Ishikawa (cell line): ENCODE measurements around the gene CUL4A.

Source experiments
- CEBPB ChIP-seq: IDR thresholded peaks from 2 replicates; pipeline ENCODE4 v1.6.1; 2012
- CREB1 ChIP-seq: IDR thresholded peaks from 2 replicates; pipeline ENCODE4 v1.6.1; 2012; ENCODE audit warnings: low read depth
- EGR1 ChIP-seq: IDR thresholded peaks from 2 replicates; pipeline ENCODE4 v1.6.1; 2012
- EP300 ChIP-seq: IDR thresholded peaks from 2 replicates; pipeline ENCODE4 v1.6.1; 2012; ENCODE audit warnings: borderline replicate concordance
- FOXM1 ChIP-seq: IDR thresholded peaks from 2 replicates; pipeline ENCODE4 v1.6.1; 2012; ENCODE audit warnings: low read depth, borderline replicate concordance
- NFIC ChIP-seq: IDR thresholded peaks from 2 replicates; pipeline ENCODE4 v1.6.1; 2012
- RAD21 ChIP-seq: IDR thresholded peaks from 2 replicates; pipeline ENCODE4 v1.6.1; 2012; ENCODE audit warnings: low read depth
- TAF1 ChIP-seq: IDR thresholded peaks from 2 replicates; pipeline ENCODE4 v1.6.1; 2012; ENCODE audit warnings: low read depth, mild to moderate bottlenecking
- TCF12 ChIP-seq: IDR thresholded peaks from 2 replicates; pipeline ENCODE4 v1.6.1; 2012; ENCODE audit warnings: low read depth
- TEAD4 ChIP-seq: IDR thresholded peaks from 2 replicates; pipeline ENCODE4 v1.6.1; 2012
- YY1 ChIP-seq: IDR thresholded peaks from 2 replicates; pipeline ENCODE4 v1.6.1; 2012; ENCODE audit warnings: low read depth
- ZBTB7A ChIP-seq: IDR thresholded peaks from 2 replicates; pipeline ENCODE4 v1.6.1; 2012; ENCODE audit warnings: low read depth
- TF ChIP-seq, protein P1 (sequence below): IDR thresholded peaks from 2 replicates; pipeline ENCODE4 v1.6.1; 2012
- TF ChIP-seq, protein P2 (sequence below): IDR thresholded peaks from 2 replicates; pipeline ENCODE4 v1.6.1; 2012
- TF ChIP-seq, protein P3 (sequence below): IDR thresholded peaks from 2 replicates; pipeline ENCODE4 v1.6.1; 2012; ENCODE audit warnings: low read depth, mild to moderate bottlenecking

The CUL4A gene

DNA sequence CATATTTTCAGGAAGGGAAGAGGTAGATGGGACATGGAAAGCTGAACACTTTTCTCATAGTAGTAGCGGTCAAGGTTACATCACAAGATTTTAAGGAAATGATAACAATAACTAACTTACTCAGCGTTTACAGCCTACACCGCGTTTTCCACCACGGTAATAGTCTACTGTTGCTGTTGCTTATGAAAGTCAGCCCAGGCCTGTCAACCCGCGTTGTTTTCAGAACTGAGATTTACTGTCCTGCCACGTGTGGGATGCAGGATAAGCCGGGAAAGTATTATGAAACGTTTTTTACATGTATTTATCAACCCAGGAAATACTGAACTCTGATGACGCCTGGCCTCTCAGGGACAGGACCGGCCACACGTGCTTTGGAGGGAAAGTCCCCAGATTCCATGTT is 51.6 kb downstream of the CUL4A start:
- TF ChIP-seq EP300 (no peak), YY1 (no peak), CREB1 (no peak), TCF12 (no peak), RAD21 (no peak), TEAD4 (no peak), FOXM1 (no peak), ZBTB7A (no peak), EGR1 (no peak), NFIC (no peak), CEBPB (no peak), TAF1 (no peak)
- TF ChIP-seq, protein P1, sequence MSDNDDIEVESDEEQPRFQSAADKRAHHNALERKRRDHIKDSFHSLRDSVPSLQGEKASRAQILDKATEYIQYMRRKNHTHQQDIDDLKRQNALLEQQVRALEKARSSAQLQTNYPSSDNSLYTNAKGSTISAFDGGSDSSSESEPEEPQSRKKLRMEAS = no peak
- TF ChIP-seq, protein P2, sequence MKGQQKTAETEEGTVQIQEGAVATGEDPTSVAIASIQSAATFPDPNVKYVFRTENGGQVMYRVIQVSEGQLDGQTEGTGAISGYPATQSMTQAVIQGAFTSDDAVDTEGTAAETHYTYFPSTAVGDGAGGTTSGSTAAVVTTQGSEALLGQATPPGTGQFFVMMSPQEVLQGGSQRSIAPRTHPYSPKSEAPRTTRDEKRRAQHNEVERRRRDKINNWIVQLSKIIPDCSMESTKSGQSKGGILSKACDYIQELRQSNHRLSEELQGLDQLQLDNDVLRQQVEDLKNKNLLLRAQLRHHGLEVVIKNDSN = no peak
- TF ChIP-seq, protein P3, sequence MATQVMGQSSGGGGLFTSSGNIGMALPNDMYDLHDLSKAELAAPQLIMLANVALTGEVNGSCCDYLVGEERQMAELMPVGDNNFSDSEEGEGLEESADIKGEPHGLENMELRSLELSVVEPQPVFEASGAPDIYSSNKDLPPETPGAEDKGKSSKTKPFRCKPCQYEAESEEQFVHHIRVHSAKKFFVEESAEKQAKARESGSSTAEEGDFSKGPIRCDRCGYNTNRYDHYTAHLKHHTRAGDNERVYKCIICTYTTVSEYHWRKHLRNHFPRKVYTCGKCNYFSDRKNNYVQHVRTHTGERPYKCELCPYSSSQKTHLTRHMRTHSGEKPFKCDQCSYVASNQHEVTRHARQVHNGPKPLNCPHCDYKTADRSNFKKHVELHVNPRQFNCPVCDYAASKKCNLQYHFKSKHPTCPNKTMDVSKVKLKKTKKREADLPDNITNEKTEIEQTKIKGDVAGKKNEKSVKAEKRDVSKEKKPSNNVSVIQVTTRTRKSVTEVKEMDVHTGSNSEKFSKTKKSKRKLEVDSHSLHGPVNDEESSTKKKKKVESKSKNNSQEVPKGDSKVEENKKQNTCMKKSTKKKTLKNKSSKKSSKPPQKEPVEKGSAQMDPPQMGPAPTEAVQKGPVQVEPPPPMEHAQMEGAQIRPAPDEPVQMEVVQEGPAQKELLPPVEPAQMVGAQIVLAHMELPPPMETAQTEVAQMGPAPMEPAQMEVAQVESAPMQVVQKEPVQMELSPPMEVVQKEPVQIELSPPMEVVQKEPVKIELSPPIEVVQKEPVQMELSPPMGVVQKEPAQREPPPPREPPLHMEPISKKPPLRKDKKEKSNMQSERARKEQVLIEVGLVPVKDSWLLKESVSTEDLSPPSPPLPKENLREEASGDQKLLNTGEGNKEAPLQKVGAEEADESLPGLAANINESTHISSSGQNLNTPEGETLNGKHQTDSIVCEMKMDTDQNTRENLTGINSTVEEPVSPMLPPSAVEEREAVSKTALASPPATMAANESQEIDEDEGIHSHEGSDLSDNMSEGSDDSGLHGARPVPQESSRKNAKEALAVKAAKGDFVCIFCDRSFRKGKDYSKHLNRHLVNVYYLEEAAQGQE = no peak

DNA sequence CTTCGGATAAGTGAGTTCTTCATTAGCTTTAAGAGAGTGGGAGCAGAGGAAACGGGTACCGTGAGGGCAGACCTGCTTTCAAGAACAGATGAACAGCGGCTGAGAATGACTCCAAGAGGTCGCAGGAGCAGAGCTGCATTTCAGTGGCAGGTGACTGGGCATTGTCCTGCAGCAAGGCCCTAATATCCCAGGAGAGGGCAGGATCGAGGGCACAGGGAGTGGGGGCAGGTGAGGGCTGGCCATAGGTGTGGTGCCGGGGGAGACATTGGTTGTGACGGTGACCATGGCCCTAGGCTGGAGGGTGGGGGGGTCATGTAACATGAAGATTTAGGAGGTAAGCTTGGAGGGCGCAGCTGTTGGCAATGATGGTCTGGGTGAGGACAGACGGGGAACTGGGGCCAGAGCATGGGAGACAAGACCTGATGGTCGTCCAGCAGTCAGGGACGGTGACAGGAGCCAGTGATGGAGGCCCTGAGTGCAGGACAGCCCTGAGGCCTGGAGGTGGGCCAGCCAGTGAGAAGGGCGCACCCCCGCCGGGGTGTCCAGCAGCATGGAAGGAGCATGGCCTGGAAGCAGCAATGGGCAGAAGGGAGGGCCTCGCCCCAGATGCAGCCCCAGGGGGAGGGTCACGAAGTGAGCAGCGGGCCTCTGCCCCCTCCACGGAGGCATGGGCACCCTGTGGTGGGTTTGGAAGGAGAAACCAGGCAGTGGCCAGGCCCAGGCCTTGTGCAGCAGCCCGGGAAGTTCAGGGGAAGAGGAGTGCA is 58.4 kb downstream of the CUL4A start:
- TF ChIP-seq FOXM1 (no peak), YY1 (no peak), TAF1 (no peak), NFIC (no peak), EGR1 (no peak), ZBTB7A (no peak), CREB1 (no peak), TCF12 (no peak), TEAD4 (no peak), RAD21 (no peak), EP300 (no peak), CEBPB (no peak)
- TF ChIP-seq, protein P2 = no peak
- TF ChIP-seq, protein P3 = no peak
- TF ChIP-seq, protein P1 = no peak

DNA sequence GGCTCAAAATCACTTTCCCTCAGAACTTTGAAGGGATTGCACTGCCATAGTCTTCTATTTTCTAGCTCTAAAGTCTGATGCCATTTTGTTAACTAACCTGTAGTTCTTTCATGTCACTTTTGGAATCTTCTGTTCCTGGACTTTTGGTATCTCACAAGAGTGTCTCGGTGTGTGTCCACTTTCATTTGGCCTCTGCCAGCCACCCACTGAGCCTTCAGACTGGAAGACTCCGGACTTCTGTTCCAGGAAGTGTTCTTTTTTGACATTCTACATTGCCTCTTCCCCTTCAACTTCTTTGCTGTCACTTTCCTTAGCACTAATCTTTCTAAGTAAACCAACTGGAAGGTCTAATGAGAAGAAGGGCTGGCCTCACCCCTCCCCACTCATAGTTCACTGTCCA is 62.6 kb downstream of the CUL4A start:
- TF ChIP-seq NFIC = no peak
- TF ChIP-seq TAF1 = no peak
- TF ChIP-seq, protein P2 = no peak

DNA sequence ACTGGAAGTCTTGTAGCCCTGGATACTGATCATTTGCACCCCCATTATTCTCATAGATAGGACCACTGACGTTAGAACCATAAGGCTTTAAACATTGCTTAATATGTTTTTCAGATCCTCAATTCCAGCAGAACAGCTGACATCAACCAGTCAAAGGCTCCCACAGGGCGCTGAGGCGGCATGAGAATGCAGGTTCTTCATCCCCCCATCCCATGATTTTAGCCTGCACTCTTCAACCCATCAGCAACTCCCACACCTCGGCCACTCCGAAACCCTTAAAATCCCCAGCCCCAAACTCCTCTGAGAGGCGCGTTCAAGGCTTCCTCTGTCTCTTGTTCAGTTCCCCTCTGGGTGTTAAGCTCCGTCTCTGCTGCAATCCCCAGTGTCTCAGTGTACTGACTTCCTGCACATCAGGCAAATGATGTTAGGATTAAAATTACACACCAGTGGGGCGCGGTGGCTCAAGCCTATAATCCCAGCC is 63.3 kb downstream of the CUL4A start:
- TF ChIP-seq EGR1 (no peak), EP300 (no peak), TCF12 (no peak), NFIC (no peak), ZBTB7A (no peak), CEBPB (no peak), TAF1 (no peak)
- TF ChIP-seq, protein P3 = no peak
- TF ChIP-seq, protein P2 = no peak
- TF ChIP-seq, protein P1 = no peak
